IPS-18a (cell line): ENCODE data around the gene SCD.

ENCODE experiments used
- H3K27ac ChIP-seq: one replicate; pipeline ENCODE4 v1.5.1; 2013; ENCODE audit warnings: low read length
- H3K27me3 ChIP-seq: one replicate; pipeline ENCODE4 v1.6.1; 2013; ENCODE audit warnings: mild to moderate bottlenecking, low read length; ENCODE audit not compliant: control insufficient read depth, insufficient read depth
- H3K36me3 ChIP-seq: one replicate; pipeline ENCODE4 v1.6.1; 2013; ENCODE audit warnings: low read depth, low read length; ENCODE audit not compliant: control insufficient read depth
- H3K4me1 ChIP-seq: one replicate; pipeline ENCODE4 v1.6.1; 2013; ENCODE audit warnings: low read depth, low read length; ENCODE audit not compliant: control insufficient read depth
- H3K4me3 ChIP-seq: one replicate; pipeline ENCODE4 v1.5.1; 2013; ENCODE audit warnings: low read length
- H3K9ac ChIP-seq: one replicate; pipeline ENCODE4 v1.6.1; 2013; ENCODE audit warnings: mild to moderate bottlenecking, low read length, moderate library complexity
- H3K9me3 ChIP-seq: one replicate; pipeline ENCODE4 v1.6.1; 2013; ENCODE audit warnings: low read depth, low read length; ENCODE audit not compliant: control insufficient read depth

SCD gene

DNA sequence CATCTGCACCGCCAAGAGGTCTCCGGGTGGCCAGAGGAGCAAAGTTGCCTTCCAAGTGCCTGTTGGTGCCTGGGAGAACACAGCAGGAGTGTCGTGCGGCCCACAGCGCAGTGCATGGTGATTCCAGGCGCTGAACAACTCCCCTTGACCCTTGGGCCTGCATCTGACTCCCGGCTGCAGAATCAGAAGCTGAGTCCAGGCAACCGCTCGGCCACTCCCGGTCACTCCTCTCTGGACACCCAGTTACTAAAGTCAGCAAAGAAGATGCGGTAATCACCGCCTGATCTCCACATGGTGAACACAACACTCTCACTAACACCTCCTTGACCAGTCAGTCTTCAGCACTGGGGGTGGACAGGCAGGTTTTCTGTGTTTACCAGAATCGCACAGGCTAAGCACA is 35.5 kb downstream of the SCD start:
- H3K27ac ChIP-seq = no peak overlapping the region
- H3K4me3 ChIP-seq = no peak overlapping the region

DNA sequence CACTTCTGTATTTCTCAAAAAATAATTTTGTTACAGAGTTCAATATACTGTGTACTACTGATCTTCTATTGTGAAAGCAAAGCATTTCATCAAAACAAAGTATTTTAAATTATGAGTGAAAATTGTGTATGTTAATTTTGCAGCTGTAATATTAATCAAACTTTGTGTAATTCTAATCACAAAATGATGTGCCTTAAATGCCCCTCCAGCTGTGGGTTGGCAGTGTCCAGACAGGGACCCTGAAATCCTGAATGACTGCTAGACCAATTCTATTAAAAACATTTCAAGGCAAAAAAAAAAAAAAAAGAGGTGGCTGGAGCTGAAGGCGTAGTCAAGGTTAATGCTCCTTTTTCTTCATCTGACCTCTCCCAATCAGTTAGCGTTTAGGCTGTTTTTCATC is 36.2 kb downstream of the SCD start:
- H3K27ac ChIP-seq = no peak overlapping the region
- no peaks in the 10 kb centered on the region for H3K9me3 ChIP-seq
- H3K9ac ChIP-seq = no peak overlapping the region
- H3K4me3 ChIP-seq = no peak overlapping the region
- no peaks in the 10 kb centered on the region for H3K27me3 ChIP-seq
- no peaks in the 10 kb centered on the region for H3K4me1 ChIP-seq
- peaks cover 37% of the 10 kb centered on the region for H3K36me3 ChIP-seq

More for the DNA sequence above, 35.5 kb downstream of the SCD start:
- Histone ChIP-seq H3K9ac (no peak overlapping the region), H3K27me3 (no peaks in the 10 kb centered on the region), H3K9me3 (no peaks in the 10 kb centered on the region), H3K36me3 (peaks cover 37% of the 10 kb centered on the region), H3K4me1 (no peaks in the 10 kb centered on the region)

DNA sequence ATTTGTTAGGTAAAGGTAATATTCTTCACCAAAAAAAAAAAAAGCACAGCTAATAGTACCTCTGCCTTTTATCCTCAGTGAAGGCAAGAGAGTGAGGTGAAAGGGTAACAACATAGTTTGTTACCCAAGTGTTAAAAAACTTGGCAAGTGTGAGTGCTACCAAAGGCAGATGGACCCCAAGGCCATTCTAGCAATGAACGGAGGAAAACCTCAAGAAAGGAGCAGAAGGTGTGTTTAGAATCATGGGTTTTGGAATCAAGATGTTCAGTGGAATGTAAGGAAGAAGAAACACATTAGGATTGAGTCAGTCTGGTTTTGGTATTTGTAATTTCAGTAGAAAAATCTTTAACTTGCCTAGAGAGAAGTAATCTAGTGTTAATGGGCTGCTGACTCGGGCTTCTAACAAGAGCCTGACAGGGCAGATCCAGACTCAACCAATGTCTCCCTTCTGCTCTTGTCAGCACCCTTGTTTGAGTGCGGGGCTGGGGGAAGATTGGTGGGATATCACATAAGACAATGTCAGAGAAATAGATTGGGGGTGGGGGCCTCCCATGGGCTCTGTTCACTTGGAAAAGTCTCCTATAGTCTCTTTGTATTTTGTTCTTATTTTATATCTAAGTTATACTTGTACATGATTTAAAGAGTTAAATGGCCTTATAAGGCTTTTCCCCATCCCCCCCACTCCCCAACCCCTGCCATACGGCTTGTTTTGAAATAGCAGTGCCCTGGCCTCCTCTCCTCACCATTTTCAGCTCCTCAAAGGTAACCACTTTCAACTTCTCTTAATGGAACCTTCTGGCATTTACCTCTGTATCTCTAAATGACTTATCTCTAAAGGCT is 44.4 kb downstream of the SCD start:
- no peaks in the 10 kb centered on the region for H3K27me3 ChIP-seq
- no peak overlapping the region for H3K9ac ChIP-seq
- H3K4me1 ChIP-seq = no peaks in the 10 kb centered on the region
- no peaks in the 10 kb centered on the region for H3K9me3 ChIP-seq
- peaks cover 4% of the 10 kb centered on the region for H3K36me3 ChIP-seq
- no peak overlapping the region for H3K27ac ChIP-seq
- no peak overlapping the region for H3K4me3 ChIP-seq

DNA sequence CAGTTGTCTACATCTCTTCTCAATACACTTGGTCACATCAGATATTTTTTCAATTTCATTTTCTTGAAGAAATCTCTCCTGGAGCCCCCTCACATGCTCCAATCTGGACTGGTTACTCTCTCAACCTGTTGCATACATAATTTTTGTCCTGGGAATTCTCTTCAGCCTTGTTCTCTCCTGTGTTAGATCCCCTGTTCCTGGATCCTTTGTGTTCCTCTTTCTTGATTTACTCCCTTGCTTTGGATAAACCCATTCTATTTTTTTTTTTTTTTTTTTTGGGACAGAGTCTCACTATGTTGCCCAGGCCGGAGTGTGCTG is 45.6 kb downstream of the SCD start:
- H3K4me3 ChIP-seq = no peak overlapping the region
- no peaks in the 10 kb centered on the region for H3K36me3 ChIP-seq
- H3K4me1 ChIP-seq = no peaks in the 10 kb centered on the region
- H3K9ac ChIP-seq = no peak overlapping the region
- H3K27ac ChIP-seq = no peak overlapping the region
- no peaks in the 10 kb centered on the region for H3K9me3 ChIP-seq
- H3K27me3 ChIP-seq = no peaks in the 10 kb centered on the region

DNA sequence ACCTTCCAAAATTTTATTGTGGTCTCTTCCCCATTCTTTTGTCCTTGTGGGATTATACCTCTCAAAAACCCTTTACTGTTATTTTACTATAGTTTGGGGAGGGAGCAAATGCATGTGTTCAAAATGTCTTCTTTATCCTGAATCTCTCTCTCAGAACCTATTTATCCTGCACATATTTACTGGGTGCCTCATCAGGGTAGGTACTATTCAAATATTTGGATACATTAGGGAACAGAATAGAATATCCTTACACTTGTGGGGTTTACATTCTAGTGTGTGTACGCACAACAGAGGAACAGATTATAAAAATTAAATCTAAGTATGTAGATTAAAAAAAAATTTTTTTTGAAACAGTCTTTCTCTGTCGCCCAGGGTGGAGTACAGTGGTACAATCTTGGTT is 48.6 kb downstream of the SCD start:
- Histone ChIP-seq H3K9me3 (no peaks in the 10 kb centered on the region), H3K27me3 (no peaks in the 10 kb centered on the region), H3K36me3 (no peaks in the 10 kb centered on the region), H3K27ac (no peak overlapping the region), H3K4me3 (no peak overlapping the region), H3K9ac (no peak overlapping the region), H3K4me1 (no peaks in the 10 kb centered on the region)

DNA sequence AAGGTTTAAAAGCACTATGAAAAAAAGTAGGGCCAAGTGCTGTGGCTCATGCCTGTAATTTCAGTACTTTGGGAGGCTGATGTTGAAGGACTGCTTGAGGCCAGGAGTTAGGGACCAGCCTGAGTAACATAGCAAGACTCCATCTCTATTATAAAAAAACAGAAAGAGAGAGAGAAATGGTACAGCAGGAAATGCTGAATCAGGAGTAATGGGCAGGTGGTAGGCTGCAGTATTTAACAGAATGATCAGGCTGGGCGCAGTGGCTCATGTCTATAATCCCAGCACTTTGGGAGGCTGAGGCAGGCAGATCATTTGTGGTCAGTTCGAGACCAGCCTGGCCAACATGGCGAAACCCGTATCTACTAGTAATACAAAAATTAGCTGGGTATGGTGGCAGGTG is 49.6 kb downstream of the SCD start:
- Histone ChIP-seq H3K4me1 (no peaks in the 10 kb centered on the region), H3K9me3 (no peaks in the 10 kb centered on the region), H3K4me3 (no peak overlapping the region), H3K9ac (no peak overlapping the region), H3K27ac (no peak overlapping the region), H3K27me3 (no peaks in the 10 kb centered on the region), H3K36me3 (no peaks in the 10 kb centered on the region)

DNA sequence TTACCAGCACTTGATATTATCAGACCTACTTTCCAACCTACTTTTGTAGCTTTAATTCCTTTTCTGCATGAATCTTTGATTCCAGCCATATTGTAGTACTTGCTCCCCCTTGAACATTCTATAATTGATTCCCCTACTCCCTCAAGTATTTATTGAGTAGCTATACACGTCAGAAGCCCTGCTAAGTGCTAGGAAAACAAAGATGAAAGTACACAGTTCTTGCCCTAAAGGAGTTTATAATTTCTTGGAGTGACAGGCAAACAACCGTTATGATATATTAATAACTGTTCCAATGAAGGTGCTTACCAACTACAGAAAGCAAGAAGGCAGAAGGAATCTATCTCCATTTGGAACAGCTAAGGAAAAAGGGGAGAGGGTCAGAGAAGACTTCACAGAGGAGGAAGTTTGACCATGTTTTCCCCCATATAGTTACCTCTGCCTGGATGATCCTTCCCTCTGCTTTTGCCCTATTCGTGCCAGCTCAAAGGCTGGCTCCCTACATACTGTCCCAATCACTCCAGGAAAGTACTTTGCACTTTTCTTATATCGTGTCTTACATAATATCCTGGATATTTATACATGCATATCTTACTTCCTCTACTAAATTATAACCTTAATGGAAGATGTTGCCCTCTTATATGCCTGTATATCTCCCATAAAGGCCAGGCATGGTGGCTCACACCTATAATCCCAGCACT is 54.7 kb downstream of the SCD start:
- H3K36me3 ChIP-seq = no peaks in the 10 kb centered on the region

DNA sequence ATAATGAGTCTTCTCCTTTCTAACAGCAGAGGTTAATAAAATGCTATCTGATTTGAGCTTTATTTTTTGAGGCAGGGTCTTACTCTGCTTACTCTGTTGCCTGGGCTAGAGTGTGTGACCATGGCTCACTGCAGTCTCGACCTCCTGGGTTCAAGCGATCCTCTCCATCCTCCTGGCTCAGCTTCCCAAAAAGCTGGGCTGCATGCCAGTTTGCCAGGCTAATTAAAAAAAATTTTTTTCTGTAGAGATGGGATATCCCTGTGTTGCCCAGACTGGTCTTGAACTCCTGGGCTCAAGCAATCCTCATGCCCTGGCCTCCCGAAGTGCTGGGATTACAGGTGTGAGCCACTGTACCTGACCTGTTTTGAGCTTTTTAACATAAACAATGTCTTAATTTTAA is 56.7 kb downstream of the SCD start:
- Histone ChIP-seq H3K9ac (no peak overlapping the region), H3K4me3 (no peak overlapping the region), H3K27ac (no peak overlapping the region), H3K36me3 (no peaks in the 10 kb centered on the region), H3K9me3 (no peaks in the 10 kb centered on the region), H3K27me3 (no peaks in the 10 kb centered on the region), H3K4me1 (no peaks in the 10 kb centered on the region)

More for the DNA sequence above, 54.7 kb downstream of the SCD start:
- Histone ChIP-seq H3K9ac (no peak overlapping the region), H3K4me1 (no peaks in the 10 kb centered on the region), H3K27me3 (no peaks in the 10 kb centered on the region), H3K27ac (no peak overlapping the region), H3K4me3 (no peak overlapping the region), H3K9me3 (no peaks in the 10 kb centered on the region)

DNA sequence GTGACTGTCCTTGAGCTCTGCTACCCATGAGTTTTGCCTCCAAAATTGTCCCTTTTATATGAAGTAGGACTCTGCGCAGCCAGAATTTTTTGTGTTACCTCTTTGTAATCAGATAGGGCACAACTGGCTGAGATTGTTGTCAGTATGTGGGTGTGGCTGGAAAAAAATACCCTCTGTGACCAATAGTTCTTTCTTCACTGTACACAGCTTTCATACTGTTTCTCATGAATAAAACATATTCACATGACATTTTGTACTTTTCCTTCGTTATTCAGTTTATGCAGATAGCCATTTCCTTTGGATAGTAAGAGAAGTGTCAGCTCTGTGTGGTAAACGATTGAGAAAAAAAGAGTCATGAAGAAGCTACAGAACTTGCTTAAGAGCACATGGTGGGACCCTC is 66.1 kb downstream of the SCD start:
- Histone ChIP-seq H3K27ac (no peak overlapping the region), H3K4me1 (no peaks in the 10 kb centered on the region), H3K9me3 (no peaks in the 10 kb centered on the region), H3K4me3 (no peak overlapping the region), H3K9ac (no peak overlapping the region), H3K27me3 (no peaks in the 10 kb centered on the region), H3K36me3 (no peaks in the 10 kb centered on the region)
